ENCODE data around the gene DNM3. TPM values are rescaled to one million over a fixed set of nuclear protein-coding genes. Genes with fewer than 3 reads are reported as not detected.

DNM3 gene
- total and polyA plus RNA-seq, 4 donors, result 2.1 to 16.3 (median 5.6) TPM

DNA sequence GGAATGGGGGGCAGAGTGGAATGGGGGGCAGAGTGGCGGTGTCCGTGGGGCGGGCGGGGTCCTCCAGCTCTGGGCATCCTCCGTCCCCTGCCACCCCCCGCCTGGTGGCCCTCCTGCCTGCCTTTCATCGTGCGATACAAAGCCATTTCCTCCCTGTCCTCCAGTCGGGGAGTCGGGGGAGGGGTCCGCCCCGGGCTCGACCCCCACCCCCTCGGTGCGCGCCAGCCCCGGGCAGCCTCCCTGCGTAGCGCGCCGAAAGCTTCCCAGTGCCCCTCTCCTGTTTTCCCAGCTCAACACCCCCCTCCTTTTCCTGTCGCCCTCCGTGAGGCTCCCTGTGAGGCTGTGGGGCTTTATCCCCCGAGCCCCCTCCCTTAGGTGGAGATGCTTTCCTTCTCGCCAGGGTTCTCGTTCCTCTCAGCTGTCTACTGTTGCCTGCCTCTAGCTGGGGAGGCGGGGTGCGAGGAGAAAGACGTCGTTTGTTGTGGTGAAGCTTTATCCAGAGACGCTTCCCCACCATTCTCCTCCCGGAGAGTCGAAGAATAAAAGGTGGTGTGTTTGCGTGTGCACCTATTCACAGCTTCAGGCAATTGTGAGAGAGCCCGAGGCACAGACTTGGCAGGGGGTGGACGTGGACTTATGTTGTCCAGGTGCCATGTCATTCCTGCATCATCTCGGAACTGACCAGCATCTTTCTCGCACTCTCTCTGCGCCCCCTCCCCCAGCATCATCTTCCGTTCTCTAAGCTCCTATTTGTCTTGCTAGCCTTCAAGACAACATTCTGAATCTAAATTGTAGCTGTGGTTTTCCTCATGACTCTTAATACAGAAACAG is 848 bp downstream of the DNM3 start:
- 2% methylated on average over 22 to 40 of the region's 40 CpGs for WGBS, 2 donors
- DNase-seq, result peak; percentile 45 to 61 (median 56)
- H3K4me1 ChIP-seq (ENCODE audit: control insufficient read depth in 5 of 5, insufficient read depth in 5 of 5, low read length in 5 of 5), result peaks cover 0 to 10% (median 0%) of the 10 kb centered on the region in 5 donors
- H3K9me3 ChIP-seq (ENCODE audit: control insufficient read depth in 4 of 4, insufficient read depth in 3 of 4, low read length in 3 of 4), result no peaks in the 10 kb centered on the region
- peak overlapping the region; percentile 95 for H3K4me3 ChIP-seq
- no peak for ATAC-seq (ENCODE audit: insufficient read depth, low FRiP score)
- H3K27ac ChIP-seq (ENCODE audit: low read depth in 1 of 2, low read length in 1 of 2), result peak overlapping the region in 1 of 2 donors; percentile 85
- TF ChIP-seq, protein P1, sequence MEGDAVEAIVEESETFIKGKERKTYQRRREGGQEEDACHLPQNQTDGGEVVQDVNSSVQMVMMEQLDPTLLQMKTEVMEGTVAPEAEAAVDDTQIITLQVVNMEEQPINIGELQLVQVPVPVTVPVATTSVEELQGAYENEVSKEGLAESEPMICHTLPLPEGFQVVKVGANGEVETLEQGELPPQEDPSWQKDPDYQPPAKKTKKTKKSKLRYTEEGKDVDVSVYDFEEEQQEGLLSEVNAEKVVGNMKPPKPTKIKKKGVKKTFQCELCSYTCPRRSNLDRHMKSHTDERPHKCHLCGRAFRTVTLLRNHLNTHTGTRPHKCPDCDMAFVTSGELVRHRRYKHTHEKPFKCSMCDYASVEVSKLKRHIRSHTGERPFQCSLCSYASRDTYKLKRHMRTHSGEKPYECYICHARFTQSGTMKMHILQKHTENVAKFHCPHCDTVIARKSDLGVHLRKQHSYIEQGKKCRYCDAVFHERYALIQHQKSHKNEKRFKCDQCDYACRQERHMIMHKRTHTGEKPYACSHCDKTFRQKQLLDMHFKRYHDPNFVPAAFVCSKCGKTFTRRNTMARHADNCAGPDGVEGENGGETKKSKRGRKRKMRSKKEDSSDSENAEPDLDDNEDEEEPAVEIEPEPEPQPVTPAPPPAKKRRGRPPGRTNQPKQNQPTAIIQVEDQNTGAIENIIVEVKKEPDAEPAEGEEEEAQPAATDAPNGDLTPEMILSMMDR (IDR thresholded peaks at IDR 0.05; ENCODE audit: control extremely low read depth, extremely low read depth), result no peak
- H3K27me3 ChIP-seq (ENCODE audit: control insufficient read depth in 3 of 3, insufficient read depth in 3 of 3, low read length in 2 of 3), result peaks cover 0 to 22% (median 0%) of the 10 kb centered on the region in 3 donors
- no peaks in the 10 kb centered on the region for H3K36me3 ChIP-seq (ENCODE audit: control insufficient read depth in 4 of 4, insufficient read depth in 4 of 4, low read length in 4 of 4)
- peak overlapping the region in 1 of 2 donors; percentile 16 for H3K9ac ChIP-seq (ENCODE audit: insufficient read depth in 1 of 2, low read length in 2 of 2)

DNA sequence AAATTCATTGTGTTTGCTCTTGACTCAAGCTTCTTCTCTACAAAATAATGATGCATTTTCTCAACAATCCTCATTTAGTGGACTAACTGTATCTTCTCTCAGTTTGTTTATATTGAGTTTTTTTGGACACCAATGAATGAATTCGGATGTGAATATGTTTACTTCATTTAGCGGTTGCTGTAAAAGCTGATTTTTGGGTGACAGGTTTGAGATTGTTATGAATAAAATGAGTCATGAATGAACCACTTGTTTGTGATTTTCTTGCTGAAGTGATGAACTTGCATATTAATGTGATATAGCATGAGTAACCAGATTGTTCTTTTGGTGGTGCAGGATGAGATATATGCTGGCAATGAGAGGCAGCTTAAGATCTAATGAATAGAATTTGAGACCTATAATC is 3.1 kb downstream of the DNM3 start:
- DNase-seq, result no peak
- no peak overlapping the region for H3K27ac ChIP-seq (ENCODE audit: low read depth in 1 of 2, low read length in 1 of 2)
- H3K4me3 ChIP-seq, result no peak overlapping the region
- no peak overlapping the region for H3K9ac ChIP-seq (ENCODE audit: insufficient read depth in 1 of 2, low read length in 2 of 2)
- peaks cover 0 to 19% (median 0%) of the 10 kb centered on the region in 3 donors for H3K27me3 ChIP-seq (ENCODE audit: control insufficient read depth in 3 of 3, insufficient read depth in 3 of 3, low read length in 2 of 3)
- ATAC-seq (ENCODE audit: insufficient read depth, low FRiP score), result no peak
- 79 to 83% methylated on average over 2 of the region's 2 CpGs for WGBS, 2 donors
- H3K4me1 ChIP-seq (ENCODE audit: control insufficient read depth in 5 of 5, insufficient read depth in 5 of 5, low read length in 5 of 5), result peaks cover 0 to 16% (median 0%) of the 10 kb centered on the region in 5 donors
- H3K36me3 ChIP-seq (ENCODE audit: control insufficient read depth in 4 of 4, insufficient read depth in 4 of 4, low read length in 4 of 4), result peaks cover 0 to 1% (median 0%) of the 10 kb centered on the region in 4 donors
- H3K9me3 ChIP-seq (ENCODE audit: control insufficient read depth in 4 of 4, insufficient read depth in 3 of 4, low read length in 3 of 4), result no peaks in the 10 kb centered on the region
- TF ChIP-seq, protein P1 (IDR thresholded peaks at IDR 0.05; ENCODE audit: control extremely low read depth, extremely low read depth), result no peak

DNA sequence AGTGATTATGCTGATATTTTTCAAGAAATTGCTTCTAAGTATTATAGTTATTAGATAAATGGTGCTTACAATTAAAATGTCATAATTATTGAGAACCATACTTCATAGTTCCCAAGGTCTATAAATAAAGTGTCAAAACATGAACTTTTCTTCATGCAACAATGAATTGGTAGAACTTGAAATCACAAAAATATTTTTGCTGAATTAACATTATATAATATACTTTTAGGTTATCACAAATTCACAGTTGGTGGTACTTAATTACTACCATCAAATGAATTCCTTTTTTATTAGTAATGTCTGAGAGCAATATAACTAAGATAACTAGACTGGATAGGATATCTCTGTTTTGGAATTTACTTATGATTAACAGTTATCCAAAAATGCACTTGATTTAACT is 4.7 kb downstream of the DNM3 start:
- Histone ChIP-seq H3K9me3 (ENCODE audit: control insufficient read depth in 4 of 4, insufficient read depth in 3 of 4, low read length in 3 of 4) (no peaks in the 10 kb centered on the region), H3K27me3 (ENCODE audit: control insufficient read depth in 3 of 3, insufficient read depth in 3 of 3, low read length in 2 of 3) (peaks cover 0 to 19% (median 0%) of the 10 kb centered on the region in 3 donors), H3K27ac (ENCODE audit: low read depth in 1 of 2, low read length in 1 of 2) (no peak overlapping the region), H3K9ac (ENCODE audit: insufficient read depth in 1 of 2, low read length in 2 of 2) (no peak overlapping the region), H3K36me3 (ENCODE audit: control insufficient read depth in 4 of 4, insufficient read depth in 4 of 4, low read length in 4 of 4) (peaks cover 0 to 1% (median 0%) of the 10 kb centered on the region in 4 donors), H3K4me1 (ENCODE audit: control insufficient read depth in 5 of 5, insufficient read depth in 5 of 5, low read length in 5 of 5) (peaks cover 0 to 16% (median 0%) of the 10 kb centered on the region in 5 donors), H3K4me3 (no peak overlapping the region)
- TF ChIP-seq, protein P1 (IDR thresholded peaks at IDR 0.05; ENCODE audit: control extremely low read depth, extremely low read depth), result no peak
- DNase-seq, result no peak
- no peak for ATAC-seq (ENCODE audit: insufficient read depth, low FRiP score)

All from lung (tissue), 12 donors.